Activated CD8-positive, alpha-beta memory T cell treated with anti-CD3 and anti-CD28 coated beads, Interleukin-2, amount 50 U/mL, for 4 hours (primary cell): ENCODE results near the gene DLG2.
"Not testable (repeated sequence)": the region's sequence is repeated elsewhere in the genome, so short reads cannot be mapped to it uniquely, and the experiment has no call there.

ENCODE experiments used
- DNase-seq: peaks from one replicate; pipeline ENCODE4 v3.0.0-alpha.2; 2020

Gene DLG2

DNA sequence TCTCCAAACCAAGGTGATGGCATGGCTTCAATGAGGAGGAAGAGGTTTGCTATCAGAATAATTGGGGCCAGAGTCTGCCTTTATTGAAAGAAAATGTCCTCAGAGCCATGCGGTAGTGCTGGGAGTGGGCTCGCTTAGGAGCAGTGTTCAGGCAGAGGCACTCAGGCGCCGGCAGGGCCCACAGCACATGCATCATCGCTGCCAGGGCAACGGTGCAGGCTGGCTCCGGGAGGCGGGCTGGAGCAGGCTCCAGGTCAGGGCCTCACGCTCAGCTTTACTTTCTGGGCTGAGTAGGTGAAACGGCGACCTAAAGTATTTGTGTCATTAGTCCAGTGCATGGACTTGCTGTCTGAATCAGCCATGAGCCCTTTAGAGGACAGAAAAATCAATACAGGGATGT is 2171.1 kb downstream of the DLG2 start:
- DNase-seq, result no peak

DNA sequence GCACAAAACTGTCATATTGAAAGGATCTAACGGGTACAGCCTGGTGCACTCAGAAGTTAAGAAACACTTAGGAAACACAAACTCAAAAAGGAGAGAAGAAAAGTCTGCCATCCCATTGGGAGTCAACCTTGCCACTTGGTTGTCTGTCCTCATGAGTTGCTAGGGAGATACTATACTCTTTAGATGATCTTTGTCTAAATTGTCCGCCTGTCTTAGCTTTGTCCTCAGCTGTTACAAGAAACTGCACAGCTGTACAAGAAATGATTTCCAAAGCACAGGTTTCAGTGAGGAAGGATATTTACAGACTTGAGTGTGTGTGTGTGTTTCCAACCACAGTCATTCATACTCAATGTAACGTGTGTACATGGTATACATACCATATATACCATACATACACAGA is 2171.8 kb downstream of the DLG2 start:
- DNase-seq, result no peak

DNA sequence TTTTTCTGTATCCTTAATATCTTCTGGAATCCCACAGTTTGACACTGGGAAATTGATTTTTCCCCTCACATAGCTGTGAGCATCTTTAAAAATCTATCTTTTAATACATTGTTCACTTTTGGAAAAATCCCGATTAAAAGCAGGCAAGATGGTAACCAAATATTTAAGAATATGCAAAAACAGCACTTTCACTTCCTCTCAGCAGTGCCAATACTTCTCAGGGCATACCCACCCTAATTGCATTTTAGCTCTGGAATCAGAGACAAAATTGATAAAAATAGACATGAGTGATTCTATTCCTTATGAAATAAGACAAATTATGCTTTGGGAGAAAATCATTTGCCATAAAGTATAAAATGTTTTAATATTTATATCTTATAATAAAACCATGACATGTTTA is 2172.5 kb downstream of the DLG2 start:
- DNase-seq, result no peak

DNA sequence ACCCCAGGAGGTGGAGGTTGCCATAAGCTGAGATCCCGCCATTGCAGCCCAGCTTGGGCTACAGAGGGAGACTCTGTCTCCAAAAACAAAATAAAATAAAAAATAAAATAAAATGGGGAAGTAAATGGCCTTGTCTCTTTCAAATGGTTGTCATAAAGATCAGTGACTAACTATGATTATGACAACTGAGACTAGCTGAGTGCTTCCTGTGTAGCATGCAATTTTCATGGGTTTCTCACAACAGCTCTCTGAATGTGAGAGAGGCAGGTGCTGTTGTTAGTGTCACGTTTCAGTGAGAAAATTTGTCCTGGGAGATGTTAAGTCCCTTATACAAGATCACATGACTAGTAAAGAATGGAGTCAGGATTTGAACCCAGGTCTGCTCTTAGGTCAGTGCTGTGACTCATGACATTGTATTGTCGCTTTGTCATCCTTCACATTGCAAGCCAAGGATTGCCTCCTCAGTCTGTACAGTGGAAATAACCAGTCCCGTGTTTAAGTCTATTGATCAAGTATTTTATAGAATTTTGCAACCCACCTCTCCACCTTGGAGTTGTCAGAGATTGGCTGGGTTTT is 2177.7 kb downstream of the DLG2 start:
- DNase-seq, result no peak

DNA sequence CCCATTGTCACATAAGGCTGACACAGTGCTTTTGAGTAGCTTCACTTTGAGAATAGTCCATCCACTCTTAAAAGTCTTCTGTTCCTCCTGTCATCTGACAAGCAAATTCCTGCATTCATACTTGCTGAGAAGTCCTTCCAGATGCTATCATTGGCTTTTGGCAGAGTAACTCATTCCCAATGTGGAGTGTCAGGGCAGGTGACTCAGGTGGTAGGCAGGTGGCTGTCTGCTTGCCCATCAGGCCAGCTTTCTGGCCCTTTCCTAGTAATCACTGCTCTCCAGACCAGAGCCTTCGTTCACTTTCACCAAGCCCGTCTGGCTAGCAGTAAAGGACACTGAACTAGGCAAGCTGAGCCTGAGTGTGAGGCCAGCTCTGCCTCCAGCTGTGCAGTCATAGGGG is 2178.5 kb downstream of the DLG2 start:
- DNase-seq, result no peak

DNA sequence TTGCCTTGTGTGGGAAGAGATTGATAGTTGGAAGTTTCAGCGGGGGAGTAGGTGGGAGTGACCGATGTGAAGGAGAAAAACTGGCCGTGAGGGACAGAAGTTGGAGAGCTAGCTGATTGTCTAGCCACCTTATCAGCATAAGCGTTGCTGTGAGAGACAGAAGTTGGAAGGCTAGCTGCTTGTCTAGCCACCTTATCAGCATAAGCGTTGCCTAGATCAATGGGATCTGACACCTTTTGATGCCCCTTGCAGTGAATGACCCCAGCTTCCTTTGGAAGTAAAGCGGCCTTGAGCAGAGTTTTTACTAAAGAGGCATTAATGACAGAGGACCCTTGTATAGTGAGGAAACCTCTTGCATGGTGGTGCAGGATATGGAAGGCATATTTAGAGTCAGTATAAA is 2183.3 kb downstream of the DLG2 start:
- not testable (repeated sequence) for DNase-seq

DNA sequence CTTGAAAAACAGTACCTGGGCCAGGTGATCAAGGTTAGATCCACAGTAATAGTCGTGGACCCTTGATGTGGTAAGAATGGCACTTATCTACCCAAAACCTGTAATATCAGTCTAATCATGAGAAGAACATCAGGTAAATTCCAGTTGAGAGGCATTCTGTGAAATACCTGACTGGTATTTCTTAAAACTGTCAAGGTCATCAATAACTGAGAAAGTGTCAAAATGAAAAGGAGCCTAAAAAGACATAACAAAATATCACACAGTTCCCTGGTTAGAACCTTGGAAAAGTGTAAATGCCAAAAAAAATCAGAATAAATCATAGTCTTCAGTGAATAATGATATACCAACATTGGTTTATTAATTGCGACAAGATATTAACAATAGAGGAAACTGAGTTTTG is 2185.5 kb downstream of the DLG2 start:
- no peak for DNase-seq

DNA sequence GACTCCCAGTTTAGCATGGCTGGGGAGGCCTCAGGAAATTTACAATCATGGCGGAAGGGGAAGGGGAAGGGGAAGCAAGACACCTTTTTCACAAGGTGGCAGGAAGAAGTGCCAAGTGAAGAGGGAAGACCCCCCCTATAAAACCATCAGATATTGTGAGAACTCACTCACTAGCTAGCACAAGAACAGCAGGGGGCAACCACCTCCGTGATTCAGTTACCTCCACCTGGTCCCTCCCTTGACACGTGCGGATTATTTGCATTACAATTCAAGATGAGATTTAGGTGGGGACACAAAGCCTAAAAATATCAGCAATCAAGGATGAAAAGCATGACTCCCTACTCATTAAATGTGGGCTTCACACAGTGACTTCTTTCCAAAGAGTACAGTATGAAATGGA is 2186.0 kb downstream of the DLG2 start:
- DNase-seq, result no peak

DNA sequence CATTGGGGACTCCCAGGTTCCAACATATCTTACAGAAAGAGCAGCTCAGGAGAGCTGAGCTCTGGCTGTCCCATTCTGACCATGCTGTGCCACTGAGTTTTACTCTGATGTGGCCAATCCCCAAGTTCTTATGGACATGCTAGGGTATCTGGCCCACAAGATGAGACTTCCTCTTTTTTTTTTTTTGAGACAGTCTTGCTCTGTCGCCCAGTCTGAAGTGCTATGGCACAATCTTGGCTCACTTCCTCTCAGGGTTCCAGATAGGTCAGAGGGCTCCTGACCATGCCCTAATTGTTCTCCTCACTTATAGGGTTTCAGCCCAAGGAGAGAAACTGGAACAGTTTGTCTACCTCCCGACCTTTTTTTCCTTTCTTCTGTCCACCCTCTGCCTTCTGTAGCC is 2188.7 kb downstream of the DLG2 start:
- DNase-seq, result no peak

DNA sequence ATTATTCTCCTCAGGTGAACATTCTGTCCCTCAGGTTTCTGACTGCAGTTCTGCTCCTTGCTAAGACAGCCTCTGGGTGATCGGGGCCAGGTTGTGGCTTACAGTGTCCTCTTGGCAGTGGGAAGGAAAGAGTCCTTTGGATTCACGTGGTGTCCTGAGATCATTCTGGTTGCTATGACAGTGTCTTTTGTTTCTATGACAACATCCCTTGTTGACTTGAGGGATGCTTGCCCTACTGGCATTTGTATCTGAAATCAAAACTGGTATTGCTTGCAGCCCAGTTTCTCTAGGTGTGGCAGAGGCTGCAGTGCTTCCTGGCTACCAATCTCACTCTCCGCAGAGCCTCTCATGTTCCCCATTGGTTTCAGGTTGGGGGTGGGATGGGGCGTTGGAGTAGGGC is 2189.2 kb downstream of the DLG2 start:
- no peak for DNase-seq

DNA sequence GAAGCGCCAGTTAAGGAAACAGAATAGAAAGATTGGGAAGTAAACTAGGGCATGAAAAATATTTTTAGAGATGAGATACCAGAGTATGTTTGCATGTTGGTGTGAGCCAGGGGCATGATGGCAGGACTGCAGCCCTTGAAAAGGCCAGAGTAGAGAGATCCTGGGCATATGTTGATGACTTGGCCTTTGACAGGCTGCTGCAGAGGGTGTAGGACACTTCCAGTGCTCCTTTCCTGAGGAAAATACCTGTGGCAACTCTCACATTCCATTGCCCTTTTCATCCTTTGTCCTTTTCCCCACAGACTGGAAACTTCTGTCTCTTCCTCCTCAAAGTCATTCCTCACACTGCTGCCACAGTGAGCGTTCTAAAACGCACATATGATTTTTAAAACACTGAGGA is 2190.3 kb downstream of the DLG2 start:
- no peak for DNase-seq

DNA sequence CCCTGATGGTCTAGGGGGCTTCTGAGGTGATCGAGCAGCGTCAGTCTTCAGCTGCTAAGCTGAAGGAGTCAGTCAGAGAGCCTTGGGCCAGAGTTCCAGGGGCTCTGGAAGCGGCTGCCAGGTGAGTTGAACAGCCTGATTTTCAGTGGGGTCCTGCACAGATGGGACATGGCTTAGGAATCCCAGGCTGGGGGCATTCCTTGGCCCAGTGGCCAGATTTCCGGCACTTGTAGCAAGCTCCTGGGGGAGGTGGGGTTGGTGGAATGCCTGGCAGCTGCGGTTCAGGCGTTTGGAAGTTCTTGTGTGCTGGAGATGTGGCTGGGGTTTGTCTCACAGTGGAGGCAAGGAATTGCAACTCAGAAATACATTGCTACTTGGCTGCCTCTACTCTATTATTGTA is 2192.3 kb downstream of the DLG2 start:
- DNase-seq, result not testable (repeated sequence)

DNA sequence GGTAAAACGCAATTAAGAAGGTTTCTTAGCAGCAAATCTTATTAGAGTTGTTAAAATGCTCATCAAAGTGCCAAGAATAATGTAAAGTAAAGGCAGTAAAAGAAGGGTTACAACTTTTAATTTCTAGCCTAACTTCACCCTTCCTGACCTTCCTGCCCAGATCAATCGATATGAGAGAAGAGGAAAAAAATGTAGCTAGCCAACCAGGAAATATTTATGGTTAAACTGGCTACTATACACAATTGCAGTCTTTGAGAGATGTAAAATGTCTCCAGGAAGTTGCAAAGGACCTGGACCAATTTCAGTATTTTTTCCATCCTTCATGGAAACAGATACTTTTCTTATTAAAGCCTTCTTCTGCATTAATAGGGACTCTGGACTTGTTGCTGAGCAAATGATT is 2199.2 kb downstream of the DLG2 start:
- DNase-seq, result no peak

DNA sequence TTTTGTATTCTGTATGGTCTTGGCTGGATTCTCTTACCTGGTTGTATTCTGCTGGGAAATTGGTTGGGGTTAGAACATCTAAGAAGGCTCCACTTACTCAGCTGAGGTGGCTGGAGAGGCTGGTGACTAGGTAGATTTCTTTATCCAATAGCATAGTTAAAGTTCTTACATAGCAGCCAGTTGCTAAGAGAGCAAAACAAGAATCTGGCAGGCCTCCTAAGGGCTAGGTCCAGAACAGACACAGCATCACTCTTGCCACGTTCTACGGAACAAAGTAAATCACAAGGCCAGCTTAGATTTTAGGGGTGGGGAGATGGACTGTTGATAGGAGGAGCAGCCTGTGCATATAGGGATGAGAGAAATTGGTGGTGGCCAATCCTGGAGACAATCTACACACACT is 2199.6 kb downstream of the DLG2 start:
- DNase-seq, result no peak

DNA sequence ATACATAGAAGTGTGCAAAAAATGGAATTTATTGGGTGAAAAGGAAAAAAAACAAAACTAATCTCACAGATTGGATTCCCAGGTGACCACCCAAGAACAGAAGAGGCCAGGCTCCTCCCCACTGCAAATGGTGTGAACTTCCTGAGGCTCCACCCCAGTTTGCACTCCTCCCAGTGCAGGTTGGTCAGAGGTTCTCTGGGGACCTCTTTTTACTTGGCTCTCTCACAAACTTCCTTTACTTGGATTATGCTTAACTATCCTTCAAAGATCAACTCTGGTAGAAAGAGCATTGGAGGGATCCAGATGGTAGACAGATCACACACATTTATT is 2202.0 kb downstream of the DLG2 start:
- DNase-seq, result no peak

DNA sequence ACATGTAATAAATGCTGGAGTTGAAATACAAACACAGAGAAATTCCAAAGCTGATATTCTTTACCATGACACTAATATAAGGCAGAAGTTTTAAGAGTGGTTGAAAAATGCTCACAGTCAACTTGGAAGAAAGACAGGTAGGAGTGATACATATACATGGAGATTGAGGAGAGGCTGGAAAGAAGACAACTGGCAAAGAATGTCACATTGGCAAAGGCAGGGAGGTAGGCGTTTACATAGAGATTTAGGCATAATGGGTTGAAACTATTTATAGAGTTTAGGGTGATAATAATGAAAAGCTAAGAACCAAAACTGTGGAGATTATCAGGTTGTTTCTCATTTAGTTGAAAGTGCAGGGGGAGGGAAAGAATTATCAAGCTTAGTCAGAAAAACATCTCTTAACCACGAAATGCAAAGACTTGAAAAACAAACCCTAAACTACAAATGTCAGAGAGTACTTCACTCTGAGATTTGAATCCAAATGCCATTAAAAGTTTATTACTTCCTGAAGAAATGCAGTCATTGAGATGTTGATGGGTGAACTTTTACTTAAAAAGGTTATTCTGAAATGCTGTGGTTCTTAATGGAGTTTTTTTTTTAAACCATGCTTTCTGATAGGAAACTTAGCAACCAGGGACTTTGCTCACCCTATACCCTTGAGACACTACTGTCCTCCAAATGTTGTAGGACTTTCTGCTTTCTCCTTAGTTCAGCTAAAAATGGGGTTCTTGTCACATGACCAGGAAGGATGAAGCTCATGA is 2202.6 kb downstream of the DLG2 start:
- no peak for DNase-seq

DNA sequence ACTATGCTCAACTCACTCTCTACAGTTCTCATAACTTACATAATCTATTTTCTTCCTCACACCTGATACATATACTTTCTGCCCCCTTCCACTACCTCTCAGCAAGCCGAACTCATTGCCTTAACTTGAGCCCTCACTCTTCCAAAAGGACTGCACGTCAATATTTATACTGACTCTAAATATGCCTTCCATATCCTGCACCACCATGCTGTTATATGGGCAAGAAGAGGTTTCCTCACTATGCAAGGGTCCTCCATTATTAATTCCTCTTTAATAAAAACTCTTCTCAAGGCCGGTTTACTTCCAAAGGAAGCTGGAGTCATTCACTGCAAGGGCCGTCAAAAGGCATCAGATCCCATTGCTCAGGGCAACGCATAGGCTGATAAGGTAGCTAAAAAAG is 2204.5 kb downstream of the DLG2 start:
- not testable (repeated sequence) for DNase-seq

DNA sequence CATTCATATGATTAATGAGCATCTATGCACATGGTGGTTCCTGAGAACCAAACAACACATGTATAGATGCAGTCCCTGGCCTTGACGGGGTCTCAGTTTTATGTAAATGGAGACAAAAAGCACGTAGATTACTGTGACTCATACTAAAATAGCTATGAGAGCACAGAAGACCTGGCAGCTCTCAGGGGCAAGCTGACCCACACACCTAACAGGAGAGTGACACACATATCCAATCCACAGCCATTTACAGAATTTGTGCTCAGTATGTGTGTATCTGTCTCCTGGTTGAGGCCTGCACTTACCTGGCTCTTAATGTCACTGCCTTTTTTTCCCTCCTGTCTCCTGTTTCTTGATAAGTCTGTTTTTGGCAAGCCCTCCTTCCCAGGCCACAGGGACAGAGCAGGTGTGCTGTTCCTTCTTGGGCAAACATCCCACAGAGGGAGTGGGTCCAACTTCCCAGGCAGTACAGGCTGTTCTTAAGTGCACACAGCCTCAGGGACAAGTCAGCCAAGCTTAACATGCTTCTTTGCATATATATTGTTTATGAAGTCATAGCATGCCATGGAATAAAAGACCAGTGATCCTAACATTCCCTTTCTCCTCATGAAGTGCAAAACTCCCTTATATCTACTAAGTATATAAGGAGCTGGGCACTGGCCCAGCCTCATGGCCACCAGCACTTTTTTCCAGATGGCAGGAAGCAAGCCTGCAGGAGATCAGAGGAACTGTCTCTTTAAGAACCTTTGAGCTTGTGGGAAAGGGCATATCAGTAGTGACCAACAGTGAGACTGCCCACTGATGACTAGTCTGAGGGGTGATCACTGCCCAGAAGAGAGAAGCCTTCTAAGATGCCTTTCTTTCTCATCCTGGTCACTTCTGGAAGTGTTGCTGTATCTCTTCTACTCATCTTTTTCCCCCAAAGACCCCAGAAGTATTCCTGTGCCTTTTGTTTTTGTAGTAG is 2216.3 kb downstream of the DLG2 start:
- no peak for DNase-seq

DNA sequence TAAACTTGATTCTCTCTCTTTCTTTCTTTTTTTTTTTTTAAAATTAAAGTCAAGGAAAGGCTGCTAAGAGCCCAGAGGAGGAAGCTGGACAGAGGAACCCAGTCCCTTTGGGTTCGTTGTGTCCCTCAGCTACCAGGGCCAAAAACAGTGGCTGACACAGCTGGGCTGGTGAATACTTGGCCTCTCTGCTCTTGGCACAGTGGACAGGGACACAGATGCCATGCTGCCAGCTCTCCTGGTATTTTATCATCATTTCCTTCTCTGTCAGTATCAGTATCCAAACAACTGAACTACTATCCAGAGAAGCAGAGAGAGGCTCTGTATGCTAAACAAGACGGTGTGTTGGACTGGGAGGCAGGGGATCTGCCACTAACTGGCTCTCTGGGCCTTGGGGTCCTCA is 2217.3 kb downstream of the DLG2 start:
- DNase-seq, result no peak

DNA sequence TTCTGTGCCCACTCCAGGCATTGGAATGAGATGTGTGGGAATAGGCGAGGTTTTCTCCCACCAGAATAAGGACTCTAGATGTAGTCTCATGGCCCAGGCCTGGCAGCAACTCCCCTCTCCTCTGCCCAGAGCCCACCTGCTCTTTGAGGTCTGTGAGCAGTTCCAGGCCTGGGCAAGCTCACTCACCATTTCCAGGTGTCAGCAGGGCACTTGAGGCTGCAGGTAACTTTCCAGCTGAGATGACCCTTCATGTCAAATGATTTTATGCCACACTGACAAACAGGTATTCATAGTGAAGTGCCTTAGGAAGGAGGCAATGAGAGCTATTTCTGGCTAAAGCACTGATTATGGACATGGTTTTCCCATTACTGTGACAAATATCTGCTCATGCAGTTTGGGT is 2217.7 kb downstream of the DLG2 start:
- DNase-seq, result no peak

DNA sequence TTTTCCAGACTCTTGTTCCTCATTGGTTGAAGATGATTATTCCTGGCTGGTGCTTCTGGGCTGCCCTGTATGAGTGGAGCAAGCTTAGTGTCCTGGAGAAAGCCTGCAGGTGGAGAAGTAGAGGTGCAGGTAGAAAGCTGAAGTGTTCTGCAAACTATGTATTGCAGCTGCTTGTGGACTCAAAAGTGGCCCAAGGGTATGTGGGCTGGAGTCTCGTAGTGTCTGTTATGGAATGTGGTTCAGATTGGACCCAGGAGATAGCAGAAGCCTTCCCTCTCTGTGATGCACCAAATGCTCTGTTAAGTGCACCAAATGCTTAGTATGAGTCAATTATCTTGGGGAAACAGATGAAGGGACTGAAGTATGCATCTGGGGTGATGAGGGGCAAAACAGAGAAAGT is 2218.2 kb downstream of the DLG2 start:
- DNase-seq, result no peak
